B cell (primary cell): ENCODE results near the gene ARHGAP1. TPM values are rescaled to one million over a fixed set of nuclear protein-coding genes. Genes with fewer than 3 reads are reported as not detected.

ENCODE experiments used
- ATAC-seq: fragments of 200-7000 bp; cut with Tn5 transposase; one replicate; pipeline ENCODE4 v1.10.0; 2021; ENCODE audit warnings: low read depth, mild to moderate bottlenecking, moderate number of reproducible peaks, moderate library complexity
- CTCF ChIA-PET: fragments of 350-600 bp; sonication (Branson Sonifier 250); formaldehyde crosslinking; loops from one replicate; lab custom pipeline; 2021; ENCODE audit warnings: antibody characterized with exemption, inconsistent platforms; lab: Charles Lee
- POLR2A ChIA-PET: fragments of 350-600 bp; sonication (Branson Sonifier 250); formaldehyde crosslinking; loops from one replicate; lab custom pipeline; 2021; ENCODE audit warnings: antibody characterized with exemption; lab: Charles Lee
- DNase-seq: peaks from one replicate; pipeline ENCODE4 v3.0.0; 2013
- H2AFZ ChIP-seq: 2 replicates; pipeline ENCODE4 v1.6.1; 2012; ENCODE audit warnings: mild to moderate bottlenecking, low read depth, low read length; ENCODE audit not compliant: insufficient read depth, poor library complexity, severe bottlenecking
- H3K27ac ChIP-seq, 2 donors: 1 replicate in 1 of 2; 2 replicates in 1 of 2; pipeline ENCODE4 v1.5.1; 2012 to 2013; ENCODE audit warnings: low read length in 2 of 2, mild to moderate bottlenecking in 2 of 2, moderate library complexity in 1 of 2
- H3K27me3 ChIP-seq, 4 experiments: fragments of 200-600 bp in 1 of 4; sonication (generic) in 1 of 4; replicated peaks in 1 of 4; 1 replicate in 2 of 4; 2 replicates in 2 of 4; pipeline versions ENCODE4 v1.6.1 to v1.7.0; 2013 to 2016; ENCODE audit warnings: low read length in 3 of 4, mild to moderate bottlenecking in 2 of 4, mixed read lengths in 1 of 4, moderate library complexity in 1 of 4; ENCODE audit not compliant: insufficient read depth in 4 of 4, control insufficient read depth in 3 of 4; ENCODE audit errors: control extremely low read depth in 1 of 4
- H3K36me3 ChIP-seq, 2 experiments: replicated peaks in 1 of 2; 1 replicate in 1 of 2; 2 replicates in 1 of 2; pipeline versions ENCODE4 v1.6.1 to v1.7.1; 2013; ENCODE audit warnings: low read length in 1 of 2; ENCODE audit not compliant: insufficient read depth in 2 of 2, control insufficient read depth in 1 of 2; ENCODE audit errors: control extremely low read depth in 1 of 2, extremely low read depth in 1 of 2
- H3K4me1 ChIP-seq, 2 donors: fragments of 200-600 bp in 1 of 2; sonication (generic) in 1 of 2; 1 replicate in 1 of 2; 2 replicates in 1 of 2; pipeline versions ENCODE4 v1.5.1 to v1.6.1; 2013 to 2017; ENCODE audit warnings: low read length in 2 of 2; ENCODE audit not compliant: control insufficient read depth in 2 of 2, insufficient read depth in 2 of 2
- H3K4me2 ChIP-seq: replicated peaks from 2 replicates; pipeline ENCODE3; 2012; ENCODE audit warnings: mild to moderate bottlenecking, low read depth, low read length; ENCODE audit not compliant: poor library complexity, severe bottlenecking
- H3K4me3 ChIP-seq, 5 experiments: fragments of 200-600 bp in 1 of 5; sonication (generic) in 1 of 5; 1 replicate in 3 of 5; 2 replicates in 2 of 5; pipeline versions ENCODE4 v1.5.1 to v1.7.0; 2011 to 2016; ENCODE audit warnings: low read length in 4 of 5, mild to moderate bottlenecking in 4 of 5, low read depth in 2 of 5, control low read depth in 1 of 5, moderate library complexity in 1 of 5; ENCODE audit not compliant: insufficient read depth in 1 of 5; ENCODE audit errors: control extremely low read depth in 1 of 5, extremely low read depth in 1 of 5
- H3K79me2 ChIP-seq: fragments of 200-600 bp; sonication (generic); one replicate; pipeline ENCODE4 v1.6.0; 2016; ENCODE audit warnings: low read length; ENCODE audit not compliant: control insufficient read depth, insufficient read depth
- H3K9ac ChIP-seq: fragments of 200-600 bp; sonication (generic); 2 replicates; pipeline ENCODE4 v1.6.1; 2017; ENCODE audit warnings: mild to moderate bottlenecking, low read length, moderate library complexity
- H3K9me3 ChIP-seq, 3 donors: one replicate each; pipeline versions ENCODE4 v1.6.1 to v1.7.1; 2013; ENCODE audit warnings: low read length in 2 of 3; ENCODE audit not compliant: control insufficient read depth in 2 of 3, insufficient read depth in 1 of 3; ENCODE audit errors: control extremely low read depth in 1 of 3
- H4K20me1 ChIP-seq: 2 replicates; pipeline ENCODE4 v1.6.0; 2012; ENCODE audit warnings: mild to moderate bottlenecking, low read length; ENCODE audit not compliant: insufficient read depth, control insufficient read depth, poor library complexity, severe bottlenecking
- H3K27ac Mint-ChIP-seq: one replicate; pipeline ENCODE4 v1.8.0; 2021; ENCODE audit warnings: mixed read lengths
- H3K27me3 Mint-ChIP-seq: one replicate; pipeline ENCODE4 v1.8.0; 2021; ENCODE audit warnings: mixed read lengths
- H3K4me1 Mint-ChIP-seq: one replicate; pipeline ENCODE4 v1.8.0; 2021; ENCODE audit warnings: mixed read lengths
- H3K4me3 Mint-ChIP-seq: one replicate; pipeline ENCODE4 v1.8.0; 2021; ENCODE audit warnings: mixed read lengths
- H3K9me3 Mint-ChIP-seq: one replicate; pipeline ENCODE4 v1.8.0; 2022; ENCODE audit warnings: mixed read lengths; ENCODE audit not compliant: insufficient read depth
- CTCF ChIP-seq: fragments of 200-600 bp; IDR thresholded peaks from one replicate; pipeline ENCODE4 v1.8.0; 2022; ENCODE audit warnings: antibody characterized with exemption, mild to moderate bottlenecking
- EZH2 ChIP-seq: IDR thresholded peaks from 2 replicates; pipeline ENCODE4 v1.6.1; 2012; ENCODE audit warnings: borderline replicate concordance, low read depth, mild to moderate bottlenecking, moderate library complexity, low read length; ENCODE audit not compliant: insufficient read depth, poor library complexity, severe bottlenecking
- WGBS: methylation state at CpG from one replicate; pipeline ENCODE4 v1.1.5; 2013; ENCODE audit warnings: missing lambda C conversion rate; ENCODE audit not compliant: insufficient coverage; 5-methylcytosine and 5-hydroxymethylcytosine counted together
- intact Hi-C: fragments of 100-400 bp; cut with micrococcal nuclease; formaldehyde crosslinking; loops from one replicate; pipeline ENCODE4 v1.10.0; 2022
- polyA plus RNA-seq: library from polyadenylated mRNA; depleted of rRNA; stranded (reverse); fragments of >200 nt; gene quantifications from 2 replicates; pipeline ENCODE4 v1.2.3, GENCODE V29; 2012
- total RNA-seq, 2 donors: library from RNA; stranded (reverse); fragments of 120-200 nt in 1 of 2; gene quantifications; 1 replicate in 1 of 2; 2 replicates in 1 of 2; pipeline versions ENCODE4 v1.2.3 to v1.2.4, GENCODE V29; 2013 to 2022

ARHGAP1 gene
- total and polyA plus RNA-seq, 2 donors (not counting 1 experiment from before 2014, with no cell fraction given), result 33.9 to 55.0 TPM

- ATAC-seq (no peak), DNase-seq (no peak)
- Mint-ChIP-seq H3K4me1 (peaks cover 11% of the 10 kb centered on the region), H3K27me3 (no peaks in the 10 kb centered on the region), H3K27ac (no peak overlapping the region), H3K4me3 (no peak overlapping the region), H3K9me3 (no peaks in the 10 kb centered on the region)
- peaks cover 6 to 57% of the 10 kb centered on the region in 2 experiments for H3K36me3 ChIP-seq
- no peak overlapping the region for H3K9ac ChIP-seq
- H3K79me2 ChIP-seq, result peaks cover 67% of the 10 kb centered on the region
- peaks cover 55% of the 10 kb centered on the region for H4K20me1 ChIP-seq
- ChIA-PET POLR2A (no interaction called here), CTCF (interaction anchor here (0.7 kb wide), 1 partner anchor 45 kb away, joined by 4 read pairs; no protein-coding TSS in a partner anchor)
- no peaks in the 10 kb centered on the region for H3K9me3 ChIP-seq
- no peaks in the 10 kb centered on the region for H3K27me3 ChIP-seq
- peaks cover 5 to 10% of the 10 kb centered on the region in 2 donors for H3K4me1 ChIP-seq
- H3K27ac ChIP-seq, result no peak overlapping the region
- no peak overlapping the region for H2AFZ ChIP-seq
- no peak overlapping the region for H3K4me3 ChIP-seq
- intact Hi-C loops, result no loop called here
- 92% methylated on average over 1 of the region's 2 CpGs for WGBS
- TF ChIP-seq EZH2 (no peak), CTCF (no peak)
- no peak overlapping the region for H3K4me2 ChIP-seq
Measured at GRCh38 chr11:46693597-46694012, 6.8 kb downstream of the ARHGAP1 start.

- no peak overlapping the region for H3K27ac ChIP-seq
- no peaks in the 10 kb centered on the region for H3K9me3 ChIP-seq
- ChIA-PET POLR2A (no interaction called here), CTCF (no interaction called here)
- no peak overlapping the region for H3K9ac ChIP-seq
- H3K27me3 Mint-ChIP-seq, result no peaks in the 10 kb centered on the region
- no peak for DNase-seq
- H3K9me3 Mint-ChIP-seq, result no peaks in the 10 kb centered on the region
- no peak overlapping the region for H3K4me3 ChIP-seq
- peaks cover 0 to 1% of the 10 kb centered on the region in 2 donors for H3K4me1 ChIP-seq
- no peaks in the 10 kb centered on the region for H3K27me3 ChIP-seq
- no peak overlapping the region for H3K4me2 ChIP-seq
- H3K27ac Mint-ChIP-seq, result no peak overlapping the region
- no peak overlapping the region for H2AFZ ChIP-seq
- TF ChIP-seq EZH2, result no peak
- TF ChIP-seq CTCF, result no peak
- no peak for ATAC-seq
- H3K36me3 ChIP-seq, result peaks cover 4 to 65% of the 10 kb centered on the region in 2 experiments
- H3K4me1 Mint-ChIP-seq, result peaks cover 3% of the 10 kb centered on the region
- H3K79me2 ChIP-seq, result peaks cover 55% of the 10 kb centered on the region
- 90% methylated on average over 4 of the region's 4 CpGs for WGBS
- intact Hi-C loops, result no loop called here
- peaks cover 44% of the 10 kb centered on the region for H4K20me1 ChIP-seq
- no peak overlapping the region for H3K4me3 Mint-ChIP-seq
Measured at GRCh38 chr11:46692450-46692849, 8.0 kb downstream of the ARHGAP1 start.
